ENCODE measurements around the gene DYNC1I1. TPM values are rescaled to one million over a fixed set of nuclear protein-coding genes. Genes with fewer than 3 reads are reported as not detected.

DYNC1I1 gene
- total RNA-seq, 1 experiment from 2014 or later, result 3.2 TPM

GRCh38 chr7:96131525-96131924, 359.2 kb downstream of the DYNC1I1 start:
- H3K18ac ChIP-seq (ENCODE audit: insufficient read length, low read depth, low read length), result no peak overlapping the region
- H3K4me1 ChIP-seq (ENCODE audit: insufficient read depth, low read length), result no peaks in the 10 kb centered on the region
- Mint-ChIP-seq H3K9me3 (no peaks in the 10 kb centered on the region), H3K36me3 (ENCODE audit: insufficient read depth in 1 of 3, low read depth in 3 of 3) (peaks cover 8 to 24% (median 10%) of the 10 kb centered on the region in 3 experiments; a peak in 6 of 7 replicates), H3K27me3 (ENCODE audit: low read depth) (peaks cover 9% of the 10 kb centered on the region), H3K4me1 (peaks cover 30 to 37% of the 10 kb centered on the region in 2 experiments), H3K27ac (no peak overlapping the region), H3K4me3 (no peak overlapping the region)
- H2BK20ac ChIP-seq (ENCODE audit: low read depth, low read length, poor library complexity, severe bottlenecking), result no peak overlapping the region
- no peaks in the 10 kb centered on the region for H3K9me3 ChIP-seq (ENCODE audit: control insufficient read depth, low read depth, low read length)
- no peak overlapping the region for H3K27ac ChIP-seq (ENCODE audit: insufficient read length, low read depth, low read length)
- no peaks in the 10 kb centered on the region for H3K79me1 ChIP-seq (ENCODE audit: insufficient read depth, low read depth, low read length, poor library complexity, severe bottlenecking)
- no peak overlapping the region for H2BK5ac ChIP-seq (ENCODE audit: insufficient read length, low read length)
- no peaks in the 10 kb centered on the region for H3K27me3 ChIP-seq (ENCODE audit: insufficient read depth, low read length)
- no peak overlapping the region for H3K4ac ChIP-seq (ENCODE audit: low read depth, low read length)
- no CpG with 5 or more reads among the region's 3 CpGs for WGBS (ENCODE audit: extremely low coverage, insufficient read length, low lambda C conversion rate)
- no peak overlapping the region for H3K14ac ChIP-seq (ENCODE audit: insufficient read depth, low read length)
- no peak overlapping the region for H4K5ac ChIP-seq (ENCODE audit: insufficient read length, low read depth, low read length)
- no peak overlapping the region for H3K9ac ChIP-seq (ENCODE audit: extremely low read depth, insufficient read length, low read length)
- no peak overlapping the region for H4K8ac ChIP-seq (replicated peaks; ENCODE audit: insufficient read length, low read depth, low read length)
- no peaks in the 10 kb centered on the region for H4K20me1 ChIP-seq (ENCODE audit: control insufficient read depth, insufficient read depth, insufficient read length)
- DNase-seq, result peak; percentile 34
- H3T11ph ChIP-seq (ENCODE audit: low read length), result no peak overlapping the region
- no peak overlapping the region for H3K4me2 ChIP-seq (ENCODE audit: insufficient read depth, insufficient read length, low read length)
- H3K23me2 ChIP-seq (ENCODE audit: insufficient read length, low read depth, low read length, poor library complexity, severe bottlenecking), result no peaks in the 10 kb centered on the region
- no peak overlapping the region for H2BK12ac ChIP-seq (ENCODE audit: insufficient read length, low read depth, low read length)
- H2BK120ac ChIP-seq (ENCODE audit: low read depth, low read length, poor library complexity, severe bottlenecking), result no peak overlapping the region
- H3K23ac ChIP-seq (ENCODE audit: insufficient read length, low read depth, low read length), result no peak overlapping the region
- no peak overlapping the region for H3K56ac ChIP-seq (ENCODE audit: insufficient read length, low read depth, low read length)
- no peak overlapping the region for H2AFZ ChIP-seq (ENCODE audit: low read length)
- no peak overlapping the region for H2AK5ac ChIP-seq (ENCODE audit: insufficient read length, low read length)
- H3K79me2 ChIP-seq (ENCODE audit: insufficient read depth, low read length), result no peaks in the 10 kb centered on the region
- TF ChIP-seq CTCF (conservative IDR thresholded peaks at IDR 0.05), result peak; percentile 50
- no peak overlapping the region for H2BK15ac ChIP-seq (ENCODE audit: low read depth, low read length)
- no peak overlapping the region for H4K91ac ChIP-seq (ENCODE audit: insufficient read length, low read depth, low read length)
